Tibial artery (tissue), 4 donors: ENCODE results near the gene SORBS2.

Source experiments
- DNase-seq, 2 donors: peaks; one replicate each; pipeline ENCODE4 v3.0.0-alpha.2; 2019
- H3K27ac ChIP-seq, 2 donors: fragments of 200-600 bp; sonication (generic) in 1 of 2; 1 replicate in 1 of 2; 2 replicates in 1 of 2; pipeline ENCODE4 v1.5.1; 2018 to 2019; ENCODE audit warnings: mild to moderate bottlenecking in 1 of 2
- H3K27me3 ChIP-seq, 2 donors: fragments of 200-600 bp; sonication (generic) in 1 of 2; one replicate each; pipeline versions ENCODE4 v1.5.1 to v1.6.0; 2016 to 2019
- H3K36me3 ChIP-seq, 3 donors: fragments of 200-600 bp; sonication (generic) in 2 of 3; one replicate each; pipeline ENCODE4 v1.5.1; 2016 to 2019; ENCODE audit warnings: mild to moderate bottlenecking in 2 of 3
- H3K4me1 ChIP-seq, 4 donors: fragments of 200-600 bp; sonication (generic) in 2 of 4; 1 replicate in 3 of 4; 2 replicates in 1 of 4; pipeline ENCODE4 v1.5.1; 2016 to 2019
- H3K4me3 ChIP-seq, 2 donors: fragments of 200-600 bp; sonication (generic) in 1 of 2; 1 replicate in 1 of 2; 2 replicates in 1 of 2; pipeline ENCODE4 v1.5.1; 2018 to 2019; ENCODE audit warnings: mild to moderate bottlenecking in 2 of 2
- H3K9me3 ChIP-seq, 3 donors: fragments of 200-600 bp; sonication (generic) in 1 of 3; one replicate each; pipeline ENCODE4 v1.5.1; 2016 to 2019
- CTCF ChIP-seq, 2 experiments: fragments of 200-600 bp in 1 of 2; fragments of 450-650 bp in 1 of 2; IDR thresholded peaks; one replicate each; pipeline ENCODE4 v1.5.1; 2017 to 2019; ENCODE audit warnings: antibody characterized with exemption in 2 of 2, mild to moderate bottlenecking in 1 of 2, moderate library complexity in 1 of 2
- intact Hi-C: fragments of 100-400 bp; cut with DNase I; formaldehyde crosslinking; loops from one replicate; pipeline ENCODE4 v1.15.0; 2023; ENCODE audit warnings: low total_unique reads

Gene SORBS2

DNA sequence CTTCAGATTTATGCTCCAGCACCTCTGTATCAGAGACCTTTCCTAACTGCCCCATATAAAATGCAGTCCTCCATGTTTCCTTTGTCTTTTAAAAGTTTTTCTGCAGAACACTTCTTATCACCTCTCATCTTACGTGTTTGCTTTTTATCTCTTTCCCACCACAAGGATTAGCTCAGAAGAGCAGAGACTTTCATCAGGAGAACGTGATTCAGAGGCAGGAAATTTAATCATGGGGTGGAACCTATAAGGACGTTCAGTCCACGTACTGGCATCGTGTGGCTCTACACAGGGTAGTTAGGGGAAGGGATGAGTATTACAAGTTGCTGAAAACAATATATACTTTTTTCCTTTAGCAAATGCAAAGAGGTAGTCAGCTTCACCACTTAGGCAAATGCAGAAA, 98.7 kb downstream of the SORBS2 start:
- H3K4me3 ChIP-seq, result no peak overlapping the region
- no peaks in the 10 kb centered on the region for H3K36me3 ChIP-seq
- H3K27me3 ChIP-seq, result no peaks in the 10 kb centered on the region
- no peaks in the 10 kb centered on the region for H3K9me3 ChIP-seq
- H3K27ac ChIP-seq, result peak overlapping the region; percentile 84 to 89
- TF ChIP-seq CTCF (IDR thresholded peaks at IDR 0.05), result no peak
- H3K4me1 ChIP-seq, result peaks cover 0 to 88% (median 50%) of the 10 kb centered on the region in 4 donors
- intact Hi-C loops, result no loop called here
- no peak for DNase-seq

- Histone ChIP-seq H3K27me3 (no peaks in the 10 kb centered on the region), H3K36me3 (no peaks in the 10 kb centered on the region), H3K4me1 (peaks cover 0 to 89% (median 46%) of the 10 kb centered on the region in 4 donors), H3K27ac (peak overlapping the region; percentile 84 to 89), H3K9me3 (no peaks in the 10 kb centered on the region), H3K4me3 (no peak overlapping the region)
- TF ChIP-seq CTCF (IDR thresholded peaks at IDR 0.05), result no peak
- intact Hi-C loops, result no loop called here
- no peak for DNase-seq
Measured at GRCh38 chr4:185712350-185713024, 99.5 kb downstream of the SORBS2 start.

GRCh38 chr4:185711726-185712125, 100.3 kb downstream of the SORBS2 start:
- Histone ChIP-seq H3K27me3 (no peaks in the 10 kb centered on the region), H3K36me3 (no peaks in the 10 kb centered on the region), H3K4me1 (peaks cover 0 to 95% (median 44%) of the 10 kb centered on the region in 4 donors), H3K27ac (peak overlapping the region; percentile 84 to 89), H3K4me3 (no peak overlapping the region), H3K9me3 (no peaks in the 10 kb centered on the region)
- intact Hi-C loops, result no loop called here
- DNase-seq, result no peak
- TF ChIP-seq CTCF (IDR thresholded peaks at IDR 0.05), result no peak

GRCh38 chr4:185710487-185710995, 101.5 kb downstream of the SORBS2 start:
- no peak for TF ChIP-seq CTCF (IDR thresholded peaks at IDR 0.05)
- no peaks in the 10 kb centered on the region for H3K27me3 ChIP-seq
- peaks cover 0 to 87% (median 44%) of the 10 kb centered on the region in 4 donors for H3K4me1 ChIP-seq
- peak in 1 of 2 donors; percentile 78 for DNase-seq
- peaks cover 0 to 3% (median 2%) of the 10 kb centered on the region in 3 donors for H3K36me3 ChIP-seq
- intact Hi-C loops, result no loop called here
- no peak overlapping the region for H3K4me3 ChIP-seq
- peak overlapping the region; percentile 84 to 89 for H3K27ac ChIP-seq
- H3K9me3 ChIP-seq, result peaks cover 0 to 5% (median 0%) of the 10 kb centered on the region in 3 donors

GRCh38 chr4:185709802-185710486, 102.0 kb downstream of the SORBS2 start:
- intact Hi-C loops, result loop anchor here (10.0 kb wide), 1 partner anchor 65 kb away; no protein-coding TSS in a partner anchor
- DNase-seq, result no peak
- H3K27me3 ChIP-seq, result no peaks in the 10 kb centered on the region
- no peak overlapping the region for H3K4me3 ChIP-seq
- H3K36me3 ChIP-seq, result peaks cover 0 to 7% (median 6%) of the 10 kb centered on the region in 3 donors
- peaks cover 0 to 81% (median 44%) of the 10 kb centered on the region in 4 donors for H3K4me1 ChIP-seq
- H3K9me3 ChIP-seq, result peaks cover 0 to 6% (median 0%) of the 10 kb centered on the region in 3 donors
- peak overlapping the region; percentile 84 to 89 for H3K27ac ChIP-seq
- no peak for TF ChIP-seq CTCF (IDR thresholded peaks at IDR 0.05)
